ENCODE measurements around the gene DYTN. TPM values are rescaled to one million over a fixed set of nuclear protein-coding genes. Genes with fewer than 3 reads are reported as not detected.
A peak's percentile ranks its signal among the peaks of the same experiment; 100 is the strongest.

The DYTN gene
- total RNA-seq, 3 donors from 2014 or later (not counting 1 experiment from before 2014, with no cell fraction given), result not detected

- H3K9me3 ChIP-seq (ENCODE audit: control insufficient read depth, insufficient read depth, low read length), result no peaks in the 10 kb centered on the region
- intact Hi-C loops (cut with micrococcal nuclease), result no loop called here
- WGBS (ENCODE audit: insufficient coverage), result no CpG with 5 or more reads among the region's 1 CpG
- Mint-ChIP-seq H3K9me3 (no peaks in the 10 kb centered on the region), H3K4me3 (no peak overlapping the region), H3K4me1 (no peaks in the 10 kb centered on the region), H3K36me3 (no peaks in the 10 kb centered on the region), H3K27ac (no peak overlapping the region), H3K27me3 (ENCODE audit: low read depth in 2 of 2) (peaks cover 0 to 4% of the 10 kb centered on the region in 2 donors)
- no peaks in the 10 kb centered on the region for H3K36me3 ChIP-seq (ENCODE audit: control insufficient read depth, insufficient read depth, low read length)
- DNase-seq (no peak), ATAC-seq (no peak)
- H3K4me1 ChIP-seq (ENCODE audit: control insufficient read depth, insufficient read depth, low read length), result no peaks in the 10 kb centered on the region
- H3K27ac ChIP-seq (ENCODE audit: low read length), result no peak overlapping the region
- H3K4me3 ChIP-seq (ENCODE audit: low read length), result no peak overlapping the region
- TF ChIP-seq CTCF (IDR thresholded peaks at IDR 0.05), result no peak
- H3K27me3 ChIP-seq (ENCODE audit: control insufficient read depth, insufficient read depth, low read length), result no peaks in the 10 kb centered on the region
Measured at GRCh38 chr2:206647985-206648384, 70.2 kb downstream of the DYTN start.

DNA sequence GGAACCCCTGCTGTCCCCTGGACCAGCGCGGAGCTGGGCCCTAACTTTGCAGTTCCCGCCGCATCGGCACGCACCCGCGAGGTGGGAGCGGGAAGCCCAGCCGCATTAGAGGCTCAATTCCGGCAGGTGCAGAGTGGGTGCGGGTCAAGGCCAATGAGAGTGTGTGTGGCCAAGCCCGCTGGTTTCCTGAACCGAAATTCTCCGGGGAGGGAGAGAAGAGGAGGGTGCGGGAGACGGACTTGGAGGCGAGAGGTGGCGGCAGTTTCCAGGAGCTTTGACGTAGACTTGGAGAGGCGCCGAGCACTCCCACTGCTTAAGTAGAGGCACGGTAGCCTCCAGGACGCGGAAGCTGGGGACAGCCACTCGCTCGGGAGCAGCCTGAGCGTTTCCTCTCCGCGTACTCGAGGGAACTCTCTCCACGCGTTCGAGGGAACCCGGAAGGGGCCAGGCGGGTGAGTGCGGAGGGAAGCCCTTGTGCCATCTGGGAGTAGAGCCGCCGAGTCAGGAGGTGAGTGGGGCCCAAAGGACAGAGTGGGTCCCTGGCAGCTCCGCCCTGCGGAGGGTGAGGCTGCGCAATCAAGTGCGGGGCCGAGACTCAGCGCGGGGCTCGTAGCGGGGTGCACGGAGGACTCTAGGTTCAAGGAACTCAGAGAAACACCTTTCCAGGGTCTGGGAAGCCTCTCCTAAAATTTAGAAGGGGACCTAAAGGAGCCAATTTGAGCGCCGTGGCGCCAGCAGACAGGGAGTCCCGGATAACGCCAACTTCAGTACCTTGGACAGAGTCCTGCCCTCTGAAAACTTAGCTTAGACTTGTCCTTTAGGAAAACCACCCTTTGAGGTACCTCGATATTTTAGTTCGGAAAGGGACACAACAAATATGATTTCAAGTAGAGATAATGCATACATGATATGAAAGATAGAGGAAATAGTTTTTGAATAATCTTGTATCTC, 75.8 kb downstream of the DYTN start, which contains the start of gene FAM237A:
Gene FAM237A (plus strand): TSS at position 413 of the 951 bp plus-strand sequence. CDS start 1,750 bp downstream, outside the sequence.
- Mint-ChIP-seq H3K27me3 (ENCODE audit: low read depth in 2 of 2) (peaks cover 0 to 2% of the 10 kb centered on the region in 2 donors), H3K9me3 (no peaks in the 10 kb centered on the region), H3K27ac (no peak within 1 kb of the TSS), H3K36me3 (no peaks in the 10 kb centered on the region), H3K4me1 (no peaks in the 10 kb centered on the region), H3K4me3 (no peak within 1 kb of the TSS)
- Histone ChIP-seq H3K36me3 (ENCODE audit: control insufficient read depth, insufficient read depth, low read length) (no peaks in the 10 kb centered on the region), H3K9me3 (ENCODE audit: control insufficient read depth, insufficient read depth, low read length) (no peaks in the 10 kb centered on the region), H3K27me3 (ENCODE audit: control insufficient read depth, insufficient read depth, low read length) (peaks cover 14% of the 10 kb centered on the region), H3K27ac (ENCODE audit: low read length) (no peak within 1 kb of the TSS), H3K4me1 (ENCODE audit: control insufficient read depth, insufficient read depth, low read length) (no peaks in the 10 kb centered on the region), H3K4me3 (ENCODE audit: low read length) (no peak within 1 kb of the TSS)
- TF ChIP-seq CTCF (IDR thresholded peaks at IDR 0.05), result no peak
- intact Hi-C loops (cut with micrococcal nuclease), result no loop called here
- peak in 1 of 2 donors; percentile 32 for DNase-seq
- no peak for ATAC-seq
- WGBS (ENCODE audit: insufficient coverage), result 16% methylated on average over 56 of the region's 56 CpGs

- Histone ChIP-seq H3K4me3 (ENCODE audit: low read length) (no peak overlapping the region), H3K9me3 (ENCODE audit: control insufficient read depth, insufficient read depth, low read length) (no peaks in the 10 kb centered on the region), H3K27ac (ENCODE audit: low read length) (no peak overlapping the region), H3K4me1 (ENCODE audit: control insufficient read depth, insufficient read depth, low read length) (no peaks in the 10 kb centered on the region), H3K36me3 (ENCODE audit: control insufficient read depth, insufficient read depth, low read length) (no peaks in the 10 kb centered on the region), H3K27me3 (ENCODE audit: control insufficient read depth, insufficient read depth, low read length) (peaks cover 14% of the 10 kb centered on the region)
- Mint-ChIP-seq H3K9me3 (no peaks in the 10 kb centered on the region), H3K27me3 (ENCODE audit: low read depth in 2 of 2) (no peaks in the 10 kb centered on the region), H3K27ac (no peak overlapping the region), H3K4me3 (no peak overlapping the region), H3K4me1 (no peaks in the 10 kb centered on the region), H3K36me3 (no peaks in the 10 kb centered on the region)
- 56% methylated on average over 3 of the region's 3 CpGs for WGBS (ENCODE audit: insufficient coverage)
- intact Hi-C loops (cut with micrococcal nuclease), result no loop called here
- ATAC-seq, result no peak
- DNase-seq, result no peak
- TF ChIP-seq CTCF (IDR thresholded peaks at IDR 0.05), result no peak
Measured at GRCh38 chr2:206641226-206641625, 77.0 kb downstream of the DYTN start.

Measured in natural killer cell (primary cell).